NCI-H2107 treated with DMSO at 0.1 percent for 48 hours (cell line): Measurements from ENCODE around the gene MEF2C.

Source experiments
- DNase-seq: peaks from one replicate; lab custom pipeline; 2025; ENCODE audit not compliant: unreplicated experiment; lab: John Stamatoyannopoulos, UW

The MEF2C gene

DNA sequence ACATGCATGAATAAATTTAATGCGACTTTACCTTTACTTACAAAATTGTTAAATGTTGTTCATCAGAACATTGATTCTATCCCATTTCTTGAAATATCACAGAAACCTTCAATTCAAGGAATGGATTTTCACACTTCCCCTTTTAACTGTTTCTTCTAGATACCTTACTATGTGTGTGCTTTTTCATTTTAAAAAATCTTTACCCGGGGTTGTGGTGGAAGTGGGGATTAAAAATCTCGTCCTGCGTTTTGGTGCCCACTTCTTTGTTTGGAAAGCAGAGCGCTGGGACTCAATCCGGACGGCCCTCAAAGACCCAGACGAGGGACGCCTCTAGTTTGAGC lies 5.8 kb upstream of the MEF2C start:
- DNase-seq = no peak

DNA sequence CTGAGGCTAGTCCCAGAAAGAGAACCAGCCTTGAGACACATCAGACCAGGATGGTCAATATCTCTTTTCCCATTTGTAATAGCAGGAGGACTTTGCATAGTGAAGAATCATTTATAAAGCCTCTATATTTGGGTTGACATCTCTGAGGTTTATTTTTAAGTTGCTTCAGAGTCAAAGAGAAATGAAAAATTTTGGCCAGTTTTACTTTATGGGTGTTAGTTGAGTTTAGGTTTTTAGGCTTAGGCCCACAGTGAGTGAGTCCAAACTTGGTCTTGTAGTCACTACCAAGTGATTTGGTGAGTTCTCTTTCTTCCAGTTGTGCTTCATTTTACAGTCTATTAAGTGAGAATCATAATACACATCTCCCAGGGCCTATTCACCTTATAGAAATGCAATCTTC lies 5.3 kb upstream of the MEF2C start:
- DNase-seq = no peak

DNA sequence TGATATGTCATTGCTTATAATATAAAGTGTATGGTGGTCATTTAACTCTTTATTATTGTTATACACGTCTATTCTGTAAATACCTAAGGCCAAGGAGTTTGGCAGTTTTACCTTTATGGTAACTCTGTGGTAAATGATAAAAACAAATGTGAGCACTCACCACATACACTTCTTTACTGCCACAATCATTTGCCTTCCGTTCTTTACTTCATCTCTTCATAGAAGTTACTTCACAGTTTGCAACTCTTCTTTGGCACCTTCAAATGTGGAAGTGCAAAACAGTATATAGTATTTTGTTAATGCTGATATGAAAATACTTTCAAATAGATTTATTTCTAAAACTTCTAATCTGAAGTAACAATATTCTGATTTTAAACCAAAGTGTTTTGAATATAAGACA lies 4.4 kb upstream of the MEF2C start:
- no peak for DNase-seq

DNA sequence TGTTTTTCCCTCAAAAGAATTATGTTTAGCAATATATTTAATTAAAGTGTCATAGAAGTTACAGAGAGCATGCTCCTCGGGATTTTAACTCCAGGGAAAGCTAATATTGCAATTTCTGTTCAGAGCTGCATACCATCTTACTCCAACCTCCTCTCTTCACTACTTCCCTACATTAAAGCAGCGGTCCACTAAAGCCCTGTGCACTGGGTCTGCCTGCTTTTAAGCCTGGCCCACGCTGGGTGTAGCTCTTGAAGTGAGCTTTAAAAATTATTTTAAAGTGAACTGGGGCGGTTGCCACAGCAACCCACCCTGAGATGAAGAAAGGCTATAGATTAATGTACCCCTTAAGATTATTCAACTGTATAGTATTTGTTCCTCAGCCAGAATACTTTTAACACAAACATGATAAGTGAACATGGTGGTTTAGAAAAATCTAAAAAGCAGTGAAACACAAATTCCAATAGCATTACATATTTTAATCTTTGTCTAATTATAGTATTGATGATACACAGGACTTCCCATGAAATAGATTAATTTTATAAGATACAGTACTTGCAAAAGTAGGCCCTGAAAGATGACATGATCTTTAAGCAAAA lies 3.9 kb upstream of the MEF2C start:
- no peak for DNase-seq

DNA sequence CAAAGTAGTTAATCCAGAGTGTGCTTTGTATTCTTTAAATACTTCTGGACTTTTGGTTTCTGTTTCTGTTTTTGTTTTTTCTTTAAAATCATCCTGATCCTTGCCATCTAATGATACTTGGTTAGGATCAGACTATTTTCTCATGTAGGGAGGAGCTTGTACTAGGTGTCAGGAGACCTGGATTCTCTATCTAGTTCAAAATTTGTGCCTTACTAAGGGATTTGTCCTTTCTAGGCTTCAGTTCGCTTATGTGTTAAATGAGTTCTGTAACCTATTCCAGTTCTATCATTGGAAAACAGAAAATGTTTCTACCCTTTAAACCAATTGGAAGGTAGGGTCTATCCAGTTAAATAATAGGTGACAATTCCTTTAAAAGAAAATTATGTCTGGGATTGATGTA lies 3.3 kb upstream of the MEF2C start:
- DNase-seq = no peak

DNA sequence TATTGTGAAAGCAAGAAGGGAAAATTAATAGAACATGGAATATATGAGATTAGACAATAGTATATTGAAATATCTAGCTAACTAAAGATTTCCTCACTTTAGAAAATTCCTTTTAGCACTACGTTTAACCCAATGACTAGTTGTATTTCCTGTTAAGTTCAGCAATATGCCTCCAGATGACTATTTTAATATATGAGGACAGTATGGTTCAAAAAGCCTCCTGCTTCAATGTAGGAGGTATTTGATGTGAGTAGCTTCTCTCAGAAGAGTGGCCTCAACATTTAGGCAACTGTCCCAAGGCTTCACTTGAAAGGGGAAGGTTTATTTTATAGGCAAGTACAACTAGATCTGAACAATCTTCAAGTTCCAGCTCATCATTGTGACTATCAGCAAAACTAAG lies 2.0 kb upstream of the MEF2C start:
- no peak for DNase-seq

DNA sequence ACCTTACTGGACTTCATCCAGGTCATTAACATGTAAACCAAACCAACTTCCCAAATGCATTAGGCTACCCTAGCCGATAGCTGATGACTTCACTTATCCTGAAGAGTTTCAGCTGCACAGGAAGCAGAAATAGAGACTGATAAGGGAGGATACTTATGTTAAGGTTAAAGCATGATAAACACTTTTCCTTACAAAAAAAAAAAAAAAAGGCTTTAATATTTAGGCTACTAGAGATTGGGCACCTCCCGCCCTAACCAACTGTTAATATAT lies 1.6 kb upstream of the MEF2C start:
- no peak for DNase-seq

DNA sequence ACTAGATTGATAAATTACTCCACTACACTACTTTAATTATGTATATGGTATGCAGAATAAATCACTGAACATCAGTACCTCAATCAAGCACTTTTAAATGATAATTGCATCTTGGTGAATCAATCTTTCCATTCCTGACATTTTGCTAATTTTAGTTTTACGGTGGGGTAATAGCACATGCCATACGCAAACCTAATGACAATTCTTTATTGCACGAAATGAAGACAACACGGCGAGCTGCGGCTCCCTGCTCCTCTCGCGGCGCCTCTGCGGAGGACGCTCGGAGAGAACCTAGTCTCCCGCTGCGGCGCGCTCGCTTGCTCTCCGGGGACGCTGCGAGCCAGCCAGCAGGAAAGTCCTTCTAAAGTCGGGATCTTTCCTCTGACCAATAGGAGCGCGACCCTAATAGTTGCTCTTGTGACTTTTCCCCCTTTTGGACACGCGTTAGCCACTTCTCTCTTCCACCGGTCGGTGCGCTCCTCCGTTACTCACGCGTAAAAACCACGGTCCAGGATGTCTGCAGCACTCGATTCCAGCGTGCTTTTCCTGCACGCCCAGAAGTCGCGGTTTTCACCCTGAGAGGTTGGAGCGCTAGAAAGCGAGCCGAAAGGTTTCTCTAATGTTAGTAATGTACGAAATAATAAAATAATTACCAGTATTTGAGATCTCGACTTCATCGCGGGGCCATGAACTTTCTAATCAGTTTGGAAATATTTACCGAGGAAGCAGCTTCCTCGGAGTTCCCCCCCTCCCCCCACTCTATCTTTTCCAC lies 1.0 kb upstream of the MEF2C start:
- no peak for DNase-seq

DNA sequence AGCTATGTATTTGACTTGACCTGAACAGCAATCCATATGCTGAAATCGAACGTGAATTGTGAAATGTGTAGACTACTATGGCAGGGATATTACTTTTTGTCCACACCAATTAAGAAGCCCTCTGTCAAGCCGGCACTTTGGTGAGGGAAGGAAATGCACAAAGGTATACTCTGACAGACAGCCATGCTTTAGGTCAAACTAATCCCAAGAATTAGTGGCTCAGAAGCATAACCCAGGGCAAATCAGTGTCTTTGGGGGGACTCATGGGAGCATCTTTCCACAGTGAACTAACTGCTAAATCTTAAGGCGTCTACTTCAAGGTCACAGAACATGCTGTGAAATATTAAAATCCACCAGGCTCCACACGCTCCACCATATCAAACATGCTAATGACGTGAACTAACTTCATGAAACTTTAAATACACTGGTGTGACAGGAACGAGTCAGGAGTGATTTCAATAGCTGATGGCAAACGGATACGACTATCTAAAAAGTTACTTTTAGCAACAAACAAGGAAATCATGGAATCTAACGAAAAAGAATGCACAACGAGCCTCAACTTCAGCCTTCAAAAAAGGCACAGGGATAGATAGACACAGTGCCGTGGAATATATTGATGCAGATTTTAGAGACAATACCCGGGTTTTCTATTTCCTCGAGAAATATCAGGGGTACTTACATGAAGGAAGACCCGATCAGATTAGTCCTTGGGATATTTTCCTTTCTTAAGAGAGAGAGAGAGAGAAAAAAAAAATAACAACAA lies 527 bp downstream of the MEF2C start:
- DNase-seq = no peak

DNA sequence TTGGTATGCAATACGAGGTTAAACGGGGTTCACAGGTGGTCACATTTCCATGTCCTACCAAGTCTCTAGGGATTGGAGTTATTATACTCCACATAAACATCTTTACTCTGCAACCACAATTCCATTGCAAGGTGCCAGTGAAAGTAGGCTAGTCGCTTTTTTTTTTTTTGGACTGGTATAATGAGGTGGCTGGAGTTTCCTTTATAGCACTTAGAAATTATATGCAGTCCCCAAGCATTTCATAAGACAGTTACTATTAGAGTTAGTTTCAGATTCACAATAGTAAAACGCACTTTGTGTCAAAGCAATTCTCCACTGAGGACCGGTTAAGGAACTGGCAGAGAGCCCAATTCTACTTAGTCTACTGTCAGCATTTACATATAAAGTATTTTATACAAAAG lies 1.4 kb downstream of the MEF2C start:
- DNase-seq = peak; percentile 1

DNA sequence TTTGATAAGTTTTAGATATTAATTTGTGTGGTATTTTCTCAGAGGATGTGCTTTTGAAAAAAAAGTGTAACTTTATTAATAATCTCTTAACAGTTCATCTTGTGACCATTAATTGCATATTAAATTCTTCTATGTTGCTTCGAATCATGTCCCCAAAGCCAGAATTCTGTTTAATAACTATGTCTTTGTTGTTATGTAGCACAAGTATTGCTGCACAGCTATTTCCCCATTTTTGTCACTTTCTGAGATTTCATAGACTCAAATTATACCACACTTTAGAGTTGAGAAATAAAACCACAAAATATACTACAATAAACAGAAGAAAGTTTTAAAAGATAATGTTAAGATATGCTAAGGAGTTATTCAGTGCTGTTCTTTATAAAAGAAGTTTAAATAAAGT lies 2.8 kb downstream of the MEF2C start:
- DNase-seq = no peak

DNA sequence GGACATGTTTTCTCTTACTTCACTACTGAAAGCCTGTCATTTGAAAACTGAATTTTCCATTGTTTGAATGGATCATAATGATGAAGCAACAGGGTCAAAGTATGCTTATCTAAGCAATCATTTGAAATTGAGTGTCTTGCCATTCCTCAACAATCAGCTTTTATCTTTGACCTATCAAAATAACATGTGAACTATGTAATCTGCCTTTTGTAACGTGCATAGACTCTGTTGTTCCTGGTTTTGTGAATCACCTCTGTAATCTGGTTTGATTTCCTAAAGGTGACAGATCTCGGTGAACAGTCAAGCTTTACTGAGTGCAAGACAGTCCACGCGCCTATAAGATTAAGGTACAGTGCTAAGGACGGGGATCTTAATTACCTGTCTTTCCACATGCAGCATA lies 3.3 kb downstream of the MEF2C start:
- no peak for DNase-seq

DNA sequence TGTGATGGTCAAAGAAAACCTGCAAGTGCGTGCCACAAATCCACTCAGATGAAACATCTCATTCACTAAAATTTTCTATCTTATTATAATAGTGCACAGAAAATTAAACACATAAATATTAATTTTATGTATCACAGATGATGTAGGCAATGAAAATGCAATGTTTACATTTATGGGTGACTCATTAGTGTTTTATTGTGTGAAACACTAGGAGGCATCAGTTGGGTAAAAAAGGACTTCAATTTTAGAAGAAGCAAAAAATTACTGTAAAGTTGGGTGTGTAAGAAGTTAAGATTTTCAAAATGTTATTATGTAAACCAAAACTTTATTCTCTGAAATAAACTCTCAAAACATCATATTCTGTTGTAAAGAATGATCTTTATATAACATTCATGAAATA lies 4.0 kb downstream of the MEF2C start:
- no peak for DNase-seq

DNA sequence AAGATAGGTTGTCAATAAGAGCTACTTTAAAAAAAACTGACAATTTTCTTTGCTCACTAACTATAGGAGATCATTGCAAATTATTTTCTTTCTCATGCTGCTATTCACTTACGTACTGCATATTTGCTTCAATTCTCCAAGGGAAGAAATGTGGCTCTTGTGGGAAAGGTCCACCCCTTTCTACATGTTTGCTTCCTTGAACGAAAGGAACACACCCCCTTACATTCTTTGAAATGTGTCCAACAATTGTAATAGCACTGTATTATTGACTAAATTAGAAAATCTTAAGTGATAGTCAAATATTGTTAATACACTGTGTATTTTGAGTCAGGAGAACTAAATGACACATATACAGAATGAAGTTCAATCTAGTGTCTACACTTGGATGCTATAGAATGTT lies 5.2 kb downstream of the MEF2C start:
- DNase-seq = no peak

DNA sequence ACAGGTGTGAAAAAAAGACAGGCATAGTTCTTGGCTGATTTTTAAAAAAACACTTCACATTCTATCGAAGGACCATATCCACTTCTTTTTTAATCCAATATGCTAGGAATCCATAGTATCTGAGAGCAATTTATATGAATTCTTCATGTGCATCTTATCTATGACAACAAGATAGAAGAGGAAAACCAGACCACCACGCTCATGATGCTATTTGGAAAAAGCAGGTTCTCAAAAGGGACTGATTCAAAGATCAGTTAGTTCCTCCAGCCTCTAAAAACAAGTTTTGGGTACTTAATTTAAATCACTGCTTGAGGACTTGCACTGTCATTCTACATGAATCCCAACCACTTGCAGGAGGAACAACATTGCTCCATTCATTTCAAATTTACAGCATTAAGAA lies 6.3 kb downstream of the MEF2C start:
- no peak for DNase-seq

DNA sequence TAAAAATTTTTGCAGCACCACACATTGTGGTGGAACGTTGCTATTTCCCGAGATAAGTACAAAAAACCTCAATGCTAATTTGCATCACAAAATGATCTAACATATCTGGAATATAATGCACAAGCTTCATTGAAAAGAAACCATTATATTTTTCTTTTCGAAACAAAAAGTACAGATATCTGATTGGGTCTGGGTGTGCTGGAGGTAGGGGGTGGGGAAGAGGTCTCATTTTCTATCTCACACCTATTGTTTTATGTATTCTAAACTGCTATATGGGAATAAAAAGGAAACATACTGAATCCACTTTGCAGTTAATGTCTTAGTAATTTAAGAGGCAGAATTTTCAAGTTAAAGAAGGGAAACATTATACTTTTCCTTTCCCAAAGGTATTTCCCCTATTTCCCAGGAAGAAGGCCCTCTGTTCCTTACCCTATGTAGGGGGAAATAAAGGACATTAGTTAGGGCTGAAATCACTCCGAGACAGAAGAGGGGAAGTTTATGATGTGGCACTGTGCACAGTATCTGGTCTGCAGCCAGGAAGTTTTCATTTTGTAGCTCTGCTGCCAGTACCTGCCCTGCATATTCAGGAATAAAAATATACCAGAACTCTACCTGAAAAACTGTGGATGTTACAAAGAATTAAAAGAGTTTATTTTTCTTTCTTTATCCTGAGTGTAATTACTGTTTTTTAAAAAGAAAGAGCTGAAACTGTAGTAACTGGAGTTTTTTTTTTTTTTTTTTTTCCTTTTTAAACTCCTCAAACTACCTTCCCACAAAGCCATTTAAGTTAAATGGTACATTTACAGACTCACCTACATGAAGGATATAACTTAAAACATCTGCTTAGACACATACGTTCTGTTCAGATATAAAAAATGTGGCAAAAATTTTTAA lies 7.4 kb downstream of the MEF2C start:
- DNase-seq = no peak

DNA sequence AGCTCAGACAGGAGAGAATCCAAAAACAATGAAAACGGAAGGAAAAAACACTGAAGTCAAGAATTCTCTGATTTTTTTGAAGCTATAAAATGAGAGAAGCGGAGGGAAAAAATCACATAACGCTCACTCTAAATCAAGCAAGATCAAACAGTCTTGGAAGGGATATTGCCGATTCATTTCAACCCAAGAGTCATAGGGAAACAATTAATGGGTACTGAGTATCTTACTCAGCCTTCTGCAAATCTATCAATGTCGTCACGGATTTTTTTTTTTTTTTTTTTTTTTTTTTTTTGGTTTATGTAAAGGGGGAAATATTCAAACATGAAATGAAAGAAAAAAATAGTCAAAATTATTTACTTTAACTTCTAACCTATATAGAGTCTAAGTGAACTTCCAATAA lies 9.5 kb downstream of the MEF2C start:
- no peak for DNase-seq

DNA sequence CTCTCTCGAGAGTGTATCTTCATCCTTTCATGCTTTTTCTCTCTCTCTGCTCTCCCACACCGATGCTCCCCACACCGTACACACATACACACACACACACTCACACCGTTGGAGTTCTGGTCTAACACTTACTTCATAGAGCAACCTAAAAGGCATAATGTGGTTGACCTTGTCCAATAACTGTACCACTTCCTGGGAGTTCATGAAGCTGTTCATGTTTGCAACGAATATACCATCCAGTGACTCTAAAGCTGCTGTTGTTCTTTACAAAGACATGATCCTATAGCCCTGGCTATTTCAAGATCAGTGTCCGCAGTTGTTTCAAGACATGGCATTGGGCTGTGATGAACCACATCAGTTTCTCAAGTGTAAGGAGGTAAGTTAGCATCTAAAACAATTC lies 10.0 kb downstream of the MEF2C start:
- DNase-seq = no peak

DNA sequence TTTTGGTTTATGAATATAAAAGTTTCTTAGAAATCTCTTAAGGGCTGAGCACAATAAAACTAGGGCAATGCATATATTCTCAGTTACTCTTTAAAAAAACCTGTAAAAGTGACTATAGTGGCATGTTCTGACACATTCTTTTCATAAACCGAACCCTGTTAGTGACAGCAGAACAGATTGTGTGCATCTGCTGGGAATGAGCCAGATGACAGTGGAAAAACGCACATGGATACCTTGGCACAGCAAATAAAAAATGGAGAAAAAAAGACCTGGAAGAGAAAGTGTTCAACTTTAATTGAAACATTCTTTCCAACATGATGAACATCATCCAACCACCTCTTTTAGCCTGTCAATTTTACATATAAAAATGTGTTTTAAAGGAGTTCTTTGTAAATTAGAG lies 12.7 kb downstream of the MEF2C start:
- DNase-seq = no peak

DNA sequence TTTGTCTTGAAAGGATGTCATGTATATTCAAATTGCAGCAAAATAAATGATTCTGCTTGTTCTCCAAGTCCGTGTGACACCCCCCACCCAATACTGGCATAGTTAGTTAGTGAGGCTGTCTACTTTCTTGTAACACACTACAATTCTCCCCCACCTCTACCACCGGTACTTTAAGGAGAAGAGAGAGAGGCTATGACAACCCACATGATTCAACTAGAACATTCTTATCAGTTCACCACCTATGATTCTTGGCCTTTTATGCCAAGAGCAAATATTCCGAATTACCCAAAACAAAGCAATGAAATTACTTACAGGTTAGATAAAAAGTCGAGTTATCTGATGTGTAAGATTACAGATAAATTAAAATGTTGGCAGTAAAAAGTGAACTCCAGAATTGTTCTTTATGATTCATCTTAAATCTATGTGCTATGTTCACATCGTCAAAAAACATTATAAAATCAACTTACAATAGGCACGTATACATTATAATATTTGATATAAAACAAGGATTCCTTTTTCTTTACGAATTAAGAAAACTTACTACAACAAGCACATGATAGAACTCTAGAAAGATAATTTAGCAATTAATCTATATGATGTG lies 14.4 kb downstream of the MEF2C start:
- no peak for DNase-seq

DNA sequence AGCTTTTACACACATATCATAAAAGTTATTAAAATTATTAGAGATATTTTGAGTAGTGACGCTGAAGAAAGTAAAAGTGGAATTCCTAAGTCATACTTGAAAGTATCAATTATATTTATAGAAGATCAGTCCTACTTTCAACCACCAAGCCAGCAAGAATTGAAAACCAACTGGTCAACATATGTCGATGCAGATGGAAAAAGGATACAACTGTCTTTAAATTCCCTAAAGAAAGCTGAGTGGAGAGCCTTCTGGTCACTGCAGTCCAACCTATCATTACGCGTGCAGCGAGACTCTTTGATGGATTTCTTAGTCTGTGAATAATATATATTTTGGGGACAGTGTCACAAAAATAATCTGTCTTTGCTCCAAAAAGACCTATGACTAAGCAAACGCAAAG lies 15.3 kb downstream of the MEF2C start:
- no peak for DNase-seq
